K562 (cell line): ENCODE data around the gene TFAP2B. TPM values are rescaled to one million over a fixed set of nuclear protein-coding genes. Genes with fewer than 3 reads are reported as not detected.

ENCODE experiments used
- BRD9 ChIP-seq: fragments of 450-650 bp; IDR thresholded peaks from 2 replicates; pipeline ENCODE4 v1.6.1; 2018; ENCODE audit warnings: low read depth; ENCODE audit not compliant: partially characterized antibody
- CHD2 ChIP-seq: IDR thresholded peaks from 2 replicates; pipeline ENCODE4 v1.6.1; 2011; ENCODE audit warnings: low read depth, low read length
- CTCF ChIP-seq, 3 experiments: IDR thresholded peaks in 2 of 3; conservative IDR thresholded peaks in 1 of 3; 2 replicates each; pipeline ENCODE4 v1.5.1; 2011 to 2012; ENCODE audit warnings: low read length in 3 of 3, mild to moderate bottlenecking in 3 of 3, control low read depth in 2 of 3, improper control_type of control experiment in 1 of 3, inconsistent platforms in 1 of 3, low read depth in 1 of 3, mixed read lengths in 1 of 3, moderate library complexity in 1 of 3; ENCODE audit not compliant: insufficient read depth in 2 of 3
- MEF2D ChIP-seq: conservative IDR thresholded peaks from 2 replicates; pipeline ENCODE4 v1.6.1; 2016; ENCODE audit warnings: low read depth, missing genetic modification characterization, missing compliant biosample characterization
- NKRF ChIP-seq: fragments of 450-650 bp; IDR thresholded peaks from 2 replicates; pipeline ENCODE4 v1.6.1; 2016; ENCODE audit warnings: borderline replicate concordance
- RBFOX2 ChIP-seq: fragments of 200-400 bp; formaldehyde crosslinking; IDR thresholded peaks from 2 replicates; pipeline ENCODE4 v1.6.1; 2017; ENCODE audit warnings: low read depth, mild to moderate bottlenecking, low read length, moderate library complexity
- SMAD1 ChIP-seq: fragments of 150-350 bp; IDR thresholded peaks from 2 replicates; pipeline ENCODE4 v1.6.1; 2014; ENCODE audit warnings: low read length, low read depth; ENCODE audit not compliant: partially characterized antibody
- SP1 ChIP-seq: sonication (generic); formaldehyde crosslinking; IDR thresholded peaks from 2 replicates; pipeline ENCODE4 v1.8.1; 2022; ENCODE audit warnings: mild to moderate bottlenecking, missing genetic modification reagents
- YY1 ChIP-seq, 3 experiments: IDR thresholded peaks; 2 replicates each; pipeline ENCODE4 v1.6.1; 2011; ENCODE audit warnings: low read length in 2 of 3, mild to moderate bottlenecking in 2 of 3, moderate library complexity in 2 of 3, borderline replicate concordance in 1 of 3, control low read depth in 1 of 3, low read depth in 1 of 3; ENCODE audit not compliant: insufficient read depth in 3 of 3, insufficient replicate concordance in 2 of 3, control insufficient read depth in 1 of 3, insufficient read length in 1 of 3; ENCODE audit errors: extremely low read depth in 1 of 3
- ZBTB33 ChIP-seq: sonication (generic); formaldehyde crosslinking; IDR thresholded peaks from 2 replicates; pipeline ENCODE4 v1.8.1; 2023; ENCODE audit warnings: mild to moderate bottlenecking, missing genetic modification reagents
- ZFPM2 ChIP-seq: fragments of 250-450 bp; sonication (Bioruptor Pico); IDR thresholded peaks from 2 replicates; pipeline ENCODE4 v1.5.1; 2022; ENCODE audit warnings: mild to moderate bottlenecking
- ZNF263 ChIP-seq: sonication (generic); formaldehyde crosslinking; IDR thresholded peaks from 2 replicates; pipeline ENCODE4 v1.8.0; 2022; ENCODE audit warnings: mild to moderate bottlenecking, missing genetic modification reagents, borderline replicate concordance
- ZNF830 ChIP-seq: fragments of 250-450 bp; sonication (Bioruptor Pico); IDR thresholded peaks from 2 replicates; pipeline ENCODE4 v1.5.0; 2021; ENCODE audit warnings: mild to moderate bottlenecking
- ZSCAN32 ChIP-seq: fragments of 450-650 bp; formaldehyde crosslinking; IDR thresholded peaks from 2 replicates; pipeline ENCODE4 v1.4.0; 2020; ENCODE audit warnings: mild to moderate bottlenecking, moderate library complexity
- polyA plus RNA-seq, 8 experiments: library from polyadenylated mRNA; depleted of rRNA in 4 of 8; stranded (reverse) in 5 of 8; unstranded in 3 of 8; fragments of >200 nt; fragmentation: Nextera tagmentation in 2 of 8; fragmentation: Illumina TruSeq in 1 of 8; extraction: Ambion mirVana in 2 of 8; extraction: Trizol in 1 of 8; gene quantifications; 2 replicates each; pipeline versions ENCODE4 v1.2.1 to v1.2.3, GENCODE V29; 2011 to 2014; ENCODE audit warnings: inconsistent platforms in 1 of 8, missing spikeins in 1 of 8
- total RNA-seq, 7 experiments: library from RNA; depleted of rRNA in 6 of 7; stranded (reverse); fragments of >200 nt in 6 of 7; fragmentation: Illumina TruSeq in 2 of 7; extraction: Trizol in 2 of 7; gene quantifications; 2 replicates each; pipeline versions ENCODE4 v1.2.1 to v1.2.3, GENCODE V29; 2011 to 2021; ENCODE audit warnings: low replicate concordance in 1 of 7
- TF ChIP-seq, protein P1 (sequence below): fragments of 450-650 bp; formaldehyde crosslinking; IDR thresholded peaks from 2 replicates; pipeline ENCODE4 v1.4.0; 2020; ENCODE audit warnings: mild to moderate bottlenecking, moderate library complexity
- TF ChIP-seq, protein P2 (sequence below): fragments of 250-450 bp; sonication (Bioruptor Pico); IDR thresholded peaks from 2 replicates; pipeline ENCODE4 v1.5.0; 2020; ENCODE audit warnings: mild to moderate bottlenecking, borderline replicate concordance

Gene TFAP2B
- total and polyA plus RNA-seq, 9 of the 15 experiments (the other 6 are each of a cell fraction or from before 2014, with no cell fraction given), result not detected

DNA sequence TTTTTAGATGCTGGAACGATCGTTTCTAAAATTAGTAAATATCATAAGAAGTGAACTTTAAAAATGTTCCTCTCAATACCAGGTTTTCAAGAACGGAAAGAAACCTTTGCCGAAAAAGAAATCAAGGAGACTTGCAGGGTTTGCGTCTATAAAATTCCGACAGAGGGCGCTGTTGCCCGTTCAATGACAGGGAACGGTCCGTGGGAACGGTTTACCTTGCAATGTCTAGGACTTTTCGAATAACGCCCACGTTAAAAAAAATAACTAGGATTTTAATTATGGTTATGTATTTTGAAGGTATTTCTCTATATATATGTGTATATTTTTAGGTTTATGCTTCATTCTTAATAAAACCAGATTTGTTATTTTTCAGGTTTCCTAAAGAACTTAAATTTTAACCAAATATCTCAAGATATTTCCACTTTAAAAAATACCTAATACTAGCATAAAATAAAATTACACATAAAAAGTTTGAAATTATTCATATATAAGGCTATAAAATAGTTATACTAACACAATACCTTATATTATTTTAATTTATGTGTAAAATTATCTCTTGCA, 2.5 kb upstream of the TFAP2B start (continued):
- TF ChIP-seq NKRF (no peak), RBFOX2 (no peak), ZBTB33 (CRISPR knock-in tag) (no peak), CHD2 (no peak), MEF2D (no peak), SMAD1 (no peak), ZNF263 (no peak), ZSCAN32 (CRISPR knock-in tag) (no peak), CTCF (IDR thresholded peaks at IDR 0.05 in 2 of 3, conservative IDR thresholded peaks at IDR 0.05 in 1 of 3; ENCODE audit: insufficient read depth in 2 of 3, low read depth in 1 of 3, low read length in 3 of 3) (peak; percentile 86 to 96 (median 88)), BRD9 (peak; percentile 35), ZFPM2 (CRISPR knock-in tag) (no peak), YY1 (IDR thresholded peaks at IDR 0.05; ENCODE audit: borderline replicate concordance in 1 of 3, control insufficient read depth in 1 of 3, extremely low read depth in 1 of 3, insufficient read depth in 3 of 3, insufficient read length in 1 of 3, insufficient replicate concordance in 2 of 3, low read depth in 1 of 3, low read length in 2 of 3) (no peak), ZNF830 (no peak), SP1 (no peak)
- TF ChIP-seq, protein P1, sequence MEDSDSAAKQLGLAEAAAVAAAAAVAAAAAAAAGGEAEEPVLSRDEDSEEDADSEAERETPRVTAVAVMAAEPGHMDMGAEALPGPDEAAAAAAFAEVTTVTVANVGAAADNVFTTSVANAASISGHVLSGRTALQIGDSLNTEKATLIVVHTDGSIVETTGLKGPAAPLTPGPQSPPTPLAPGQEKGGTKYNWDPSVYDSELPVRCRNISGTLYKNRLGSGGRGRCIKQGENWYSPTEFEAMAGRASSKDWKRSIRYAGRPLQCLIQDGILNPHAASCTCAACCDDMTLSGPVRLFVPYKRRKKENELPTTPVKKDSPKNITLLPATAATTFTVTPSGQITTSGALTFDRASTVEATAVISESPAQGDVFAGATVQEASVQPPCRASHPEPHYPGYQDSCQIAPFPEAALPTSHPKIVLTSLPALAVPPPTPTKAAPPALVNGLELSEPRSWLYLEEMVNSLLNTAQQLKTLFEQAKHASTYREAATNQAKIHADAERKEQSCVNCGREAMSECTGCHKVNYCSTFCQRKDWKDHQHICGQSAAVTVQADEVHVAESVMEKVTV (CRISPR knock-in tag), result peak; percentile 97
- TF ChIP-seq, protein P2, sequence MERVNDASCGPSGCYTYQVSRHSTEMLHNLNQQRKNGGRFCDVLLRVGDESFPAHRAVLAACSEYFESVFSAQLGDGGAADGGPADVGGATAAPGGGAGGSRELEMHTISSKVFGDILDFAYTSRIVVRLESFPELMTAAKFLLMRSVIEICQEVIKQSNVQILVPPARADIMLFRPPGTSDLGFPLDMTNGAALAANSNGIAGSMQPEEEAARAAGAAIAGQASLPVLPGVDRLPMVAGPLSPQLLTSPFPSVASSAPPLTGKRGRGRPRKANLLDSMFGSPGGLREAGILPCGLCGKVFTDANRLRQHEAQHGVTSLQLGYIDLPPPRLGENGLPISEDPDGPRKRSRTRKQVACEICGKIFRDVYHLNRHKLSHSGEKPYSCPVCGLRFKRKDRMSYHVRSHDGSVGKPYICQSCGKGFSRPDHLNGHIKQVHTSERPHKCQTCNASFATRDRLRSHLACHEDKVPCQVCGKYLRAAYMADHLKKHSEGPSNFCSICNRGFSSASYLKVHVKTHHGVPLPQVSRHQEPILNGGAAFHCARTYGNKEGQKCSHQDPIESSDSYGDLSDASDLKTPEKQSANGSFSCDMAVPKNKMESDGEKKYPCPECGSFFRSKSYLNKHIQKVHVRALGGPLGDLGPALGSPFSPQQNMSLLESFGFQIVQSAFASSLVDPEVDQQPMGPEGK, result no peak
